OCI-LY1 (cell line): Measurements from ENCODE around the gene ACVR2B.

Experiments used
- H2AFZ ChIP-seq: fragments of 200-600 bp; sonication (generic), shearing (Covaris generic); 2 replicates; pipeline ENCODE4 v1.6.0; 2014; ENCODE audit warnings: antibody characterized with exemption, mild to moderate bottlenecking, low read length
- H3F3A ChIP-seq: fragments of 200-600 bp; sonication (generic), shearing (Covaris generic); 2 replicates; pipeline ENCODE4 v1.6.0; 2014; ENCODE audit warnings: mild to moderate bottlenecking, antibody characterized with exemption, low read length, moderate library complexity; ENCODE audit not compliant: insufficient read depth
- H3K27ac ChIP-seq: fragments of 200-600 bp; sonication (generic); 2 replicates; pipeline ENCODE4 v1.5.1; 2014; ENCODE audit warnings: low read length, mixed run types, mild to moderate bottlenecking, low read depth; ENCODE audit not compliant: poor library complexity, severe bottlenecking
- H3K27me3 ChIP-seq: fragments of 200-600 bp; sonication (generic); 2 replicates; pipeline ENCODE4 v1.6.0; 2014; ENCODE audit warnings: antibody characterized with exemption, mild to moderate bottlenecking, low read length, moderate library complexity; ENCODE audit not compliant: insufficient read depth
- H3K36me3 ChIP-seq: fragments of 200-600 bp; sonication (generic); 2 replicates; pipeline ENCODE4 v1.6.1; 2014; ENCODE audit warnings: mild to moderate bottlenecking, antibody characterized with exemption, low read length, moderate library complexity, mixed read lengths; ENCODE audit not compliant: insufficient read depth
- H3K4me1 ChIP-seq: fragments of 200-600 bp; sonication (generic); 2 replicates; pipeline ENCODE4 v1.5.1; 2014; ENCODE audit warnings: mild to moderate bottlenecking, low read length, moderate library complexity; ENCODE audit not compliant: insufficient read depth, severe bottlenecking
- H3K4me2 ChIP-seq: fragments of 200-600 bp; sonication (generic), shearing (Covaris generic); 2 replicates; pipeline ENCODE4 v1.6.1; 2014; ENCODE audit warnings: low read length
- H3K4me3 ChIP-seq: fragments of 200-600 bp; sonication (generic); 2 replicates; pipeline ENCODE4 v1.5.1; 2014; ENCODE audit warnings: low read length, low read depth, mild to moderate bottlenecking, mixed read lengths; ENCODE audit not compliant: poor library complexity, severe bottlenecking
- H3K79me2 ChIP-seq: fragments of 200-600 bp; shearing (Covaris generic); 2 replicates; pipeline ENCODE4 v1.6.1; 2016; ENCODE audit warnings: mixed run types, low read length, mixed read lengths; ENCODE audit not compliant: insufficient read depth
- H3K9ac ChIP-seq: fragments of 200-600 bp; sonication (generic), shearing (Covaris generic); 2 replicates; pipeline ENCODE4 v1.6.1; 2014; ENCODE audit warnings: mild to moderate bottlenecking, low read length, mixed read lengths
- H3K9me2 ChIP-seq: fragments of 200-600 bp; sonication (generic), shearing (Covaris generic); 2 replicates; pipeline ENCODE4 v1.6.1; 2014; ENCODE audit warnings: low read depth, mild to moderate bottlenecking, low read length, mixed read lengths
- H3K9me3 ChIP-seq: fragments of 200-600 bp; shearing (Covaris generic); 2 replicates; pipeline ENCODE4 v1.6.1; 2014; ENCODE audit warnings: low read length, mixed read lengths
- H4K20me1 ChIP-seq: fragments of 200-600 bp; sonication (generic), shearing (Covaris generic); 2 replicates; pipeline ENCODE4 v1.6.0; 2016; ENCODE audit warnings: mild to moderate bottlenecking, low read length; ENCODE audit not compliant: insufficient read depth
- EZH2 ChIP-seq: fragments of 200-600 bp; sonication (generic), shearing (Covaris generic); IDR thresholded peaks from 2 replicates; pipeline ENCODE4 v1.8.0; 2017; ENCODE audit warnings: borderline replicate concordance, mixed run types, mild to moderate bottlenecking, antibody characterized with exemption, low read length, moderate library complexity, mixed read lengths
- TF ChIP-seq, protein P1 (sequence below): fragments of 200-600 bp; sonication (generic), shearing (Covaris generic); IDR thresholded peaks from 2 replicates; pipeline ENCODE4 v1.5.1; 2017; ENCODE audit warnings: mild to moderate bottlenecking, antibody characterized with exemption, low read length, moderate library complexity, mixed read lengths

ACVR2B gene

DNA sequence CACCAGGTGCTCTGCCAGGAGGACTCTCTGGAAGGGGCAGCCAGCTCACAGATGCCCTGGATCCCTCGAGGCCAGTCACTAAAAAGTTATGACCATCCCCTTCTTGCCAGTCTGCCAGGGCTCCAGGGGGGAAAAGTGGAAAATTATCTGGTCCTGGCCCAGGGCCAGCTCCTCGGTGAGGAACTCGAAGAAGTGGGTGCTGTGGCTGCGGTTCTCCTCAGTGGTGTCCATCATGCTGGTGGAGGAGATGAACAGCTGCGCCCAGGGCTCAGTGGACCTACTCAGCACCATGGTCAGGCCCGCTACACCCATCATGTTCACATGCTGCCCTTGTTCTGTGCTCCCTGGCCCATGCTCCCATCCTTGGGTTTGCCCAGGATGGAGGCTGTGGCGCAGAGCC lies 61.7 kb downstream of the ACVR2B start:
- Histone ChIP-seq H3K9me3 (no peaks in the 10 kb centered on the region), H3K27me3 (no peaks in the 10 kb centered on the region), H4K20me1 (no peaks in the 10 kb centered on the region), H3K4me1 (no peaks in the 10 kb centered on the region), H3K27ac (no peak overlapping the region), H3K4me2 (no peak overlapping the region), H3K36me3 (peaks cover 50% of the 10 kb centered on the region; the same call in 1 of the 2 replicates), H3K79me2 (no peaks in the 10 kb centered on the region), H3K4me3 (no peak overlapping the region), H3K9ac (no peak overlapping the region), H2AFZ (no peak overlapping the region), H3K9me2 (no peaks in the 10 kb centered on the region), H3F3A (no peaks in the 10 kb centered on the region)
- TF ChIP-seq, protein P1, sequence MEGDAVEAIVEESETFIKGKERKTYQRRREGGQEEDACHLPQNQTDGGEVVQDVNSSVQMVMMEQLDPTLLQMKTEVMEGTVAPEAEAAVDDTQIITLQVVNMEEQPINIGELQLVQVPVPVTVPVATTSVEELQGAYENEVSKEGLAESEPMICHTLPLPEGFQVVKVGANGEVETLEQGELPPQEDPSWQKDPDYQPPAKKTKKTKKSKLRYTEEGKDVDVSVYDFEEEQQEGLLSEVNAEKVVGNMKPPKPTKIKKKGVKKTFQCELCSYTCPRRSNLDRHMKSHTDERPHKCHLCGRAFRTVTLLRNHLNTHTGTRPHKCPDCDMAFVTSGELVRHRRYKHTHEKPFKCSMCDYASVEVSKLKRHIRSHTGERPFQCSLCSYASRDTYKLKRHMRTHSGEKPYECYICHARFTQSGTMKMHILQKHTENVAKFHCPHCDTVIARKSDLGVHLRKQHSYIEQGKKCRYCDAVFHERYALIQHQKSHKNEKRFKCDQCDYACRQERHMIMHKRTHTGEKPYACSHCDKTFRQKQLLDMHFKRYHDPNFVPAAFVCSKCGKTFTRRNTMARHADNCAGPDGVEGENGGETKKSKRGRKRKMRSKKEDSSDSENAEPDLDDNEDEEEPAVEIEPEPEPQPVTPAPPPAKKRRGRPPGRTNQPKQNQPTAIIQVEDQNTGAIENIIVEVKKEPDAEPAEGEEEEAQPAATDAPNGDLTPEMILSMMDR = no peak
- no peak for TF ChIP-seq EZH2

DNA sequence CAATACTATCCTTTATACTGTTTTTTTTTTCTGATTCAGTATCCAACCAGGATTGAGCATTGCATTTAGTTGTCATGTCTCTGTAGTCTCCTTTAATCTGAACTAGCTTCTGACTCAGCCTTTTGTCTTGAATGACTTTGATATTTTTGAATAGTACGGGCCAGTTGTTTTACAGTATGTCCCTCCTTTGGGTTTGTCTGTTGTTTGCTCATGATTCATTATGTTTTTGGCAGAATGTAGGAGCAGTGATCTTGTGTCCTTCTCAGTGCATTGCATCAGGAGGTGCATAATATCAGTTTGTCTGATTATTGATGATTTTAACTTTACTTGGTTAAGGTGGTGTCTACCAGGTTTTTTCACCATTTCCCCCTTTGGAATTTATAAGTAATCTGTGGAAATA lies 63.0 kb downstream of the ACVR2B start:
- Histone ChIP-seq H3K9me3 (no peaks in the 10 kb centered on the region), H3K9ac (no peak overlapping the region), H3K36me3 (peaks cover 42% of the 10 kb centered on the region; the same call in 1 of the 2 replicates), H3K79me2 (no peaks in the 10 kb centered on the region), H3F3A (no peaks in the 10 kb centered on the region), H3K4me2 (no peak overlapping the region), H4K20me1 (no peaks in the 10 kb centered on the region), H3K27ac (no peak overlapping the region), H3K27me3 (no peaks in the 10 kb centered on the region), H3K4me3 (no peak overlapping the region), H3K9me2 (no peaks in the 10 kb centered on the region), H3K4me1 (no peaks in the 10 kb centered on the region), H2AFZ (no peak overlapping the region)
- no peak for TF ChIP-seq EZH2
- TF ChIP-seq, protein P1 = no peak

DNA sequence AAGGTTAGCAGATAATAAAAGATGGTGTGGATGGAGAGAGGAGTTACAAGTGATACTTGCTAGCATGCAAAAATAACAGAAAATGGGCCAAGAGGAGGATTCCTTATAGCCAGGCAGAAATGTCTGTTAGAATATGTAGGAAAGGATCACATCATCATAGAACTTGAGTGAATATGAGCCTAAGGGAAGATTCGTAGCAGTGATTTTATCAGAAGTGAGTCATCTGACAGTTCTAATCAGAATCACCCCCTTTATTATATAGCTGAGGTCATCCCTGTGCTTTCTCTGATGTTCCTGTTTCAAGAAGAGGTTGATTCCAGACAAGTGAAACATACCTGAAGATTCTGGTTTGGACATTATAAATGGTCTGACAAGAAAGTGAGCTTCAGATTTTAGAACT lies 65.3 kb downstream of the ACVR2B start:
- Histone ChIP-seq H3K36me3 (peaks cover 45% of the 10 kb centered on the region; the same call in 1 of the 2 replicates), H4K20me1 (no peaks in the 10 kb centered on the region), H3F3A (no peaks in the 10 kb centered on the region)

More for the DNA sequence above, 65.3 kb downstream of the ACVR2B start:
- no peaks in the 10 kb centered on the region for H3K4me1 ChIP-seq
- no peak overlapping the region for H3K4me2 ChIP-seq
- H2AFZ ChIP-seq = no peak overlapping the region
- no peaks in the 10 kb centered on the region for H3K9me3 ChIP-seq
- no peak for TF ChIP-seq EZH2
- TF ChIP-seq, protein P1 = no peak
- H3K9me2 ChIP-seq = no peaks in the 10 kb centered on the region
- H3K9ac ChIP-seq = no peak overlapping the region
- H3K27me3 ChIP-seq = no peaks in the 10 kb centered on the region
- no peak overlapping the region for H3K4me3 ChIP-seq
- no peak overlapping the region for H3K27ac ChIP-seq
- H3K79me2 ChIP-seq = no peaks in the 10 kb centered on the region
